PC-3 (cell line): ENCODE measurements around the gene ATP6V1E1.

Experiments used
- EZH2phosphoT487 ChIP-seq: fragments of 300-600 bp; sonication (generic); IDR thresholded peaks from 2 replicates; pipeline ENCODE4 v1.6.1; 2018; ENCODE audit warnings: mild to moderate bottlenecking, antibody characterized with exemption, low read length, borderline replicate concordance
- TF ChIP-seq, protein P1 (sequence below): fragments of 300-600 bp; sonication (generic); conservative IDR thresholded peaks from 2 replicates; pipeline ENCODE4 v1.5.1; 2017; ENCODE audit warnings: antibody characterized with exemption, low read depth, mild to moderate bottlenecking, low read length

DNA sequence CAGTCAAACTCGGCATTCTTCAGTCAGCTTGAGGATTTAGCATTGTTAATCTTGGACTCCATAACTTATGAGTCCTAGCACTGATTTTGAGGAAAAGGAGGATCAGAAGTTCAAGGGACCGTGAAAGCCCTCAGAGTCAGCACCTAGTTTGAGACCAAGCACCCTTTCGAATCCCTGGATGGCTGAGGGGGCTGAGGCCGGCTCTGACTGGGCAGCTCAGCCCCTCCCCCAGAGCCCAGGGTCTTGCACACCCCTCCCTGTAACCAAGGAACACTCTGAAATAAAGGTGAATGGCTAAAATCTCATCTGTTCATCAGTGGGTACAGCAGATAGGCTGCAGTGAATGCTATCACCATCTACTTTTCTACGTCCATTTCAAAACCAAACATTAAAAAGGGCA is 38.0 kb downstream of the ATP6V1E1 start:
- TF ChIP-seq, protein P1, sequence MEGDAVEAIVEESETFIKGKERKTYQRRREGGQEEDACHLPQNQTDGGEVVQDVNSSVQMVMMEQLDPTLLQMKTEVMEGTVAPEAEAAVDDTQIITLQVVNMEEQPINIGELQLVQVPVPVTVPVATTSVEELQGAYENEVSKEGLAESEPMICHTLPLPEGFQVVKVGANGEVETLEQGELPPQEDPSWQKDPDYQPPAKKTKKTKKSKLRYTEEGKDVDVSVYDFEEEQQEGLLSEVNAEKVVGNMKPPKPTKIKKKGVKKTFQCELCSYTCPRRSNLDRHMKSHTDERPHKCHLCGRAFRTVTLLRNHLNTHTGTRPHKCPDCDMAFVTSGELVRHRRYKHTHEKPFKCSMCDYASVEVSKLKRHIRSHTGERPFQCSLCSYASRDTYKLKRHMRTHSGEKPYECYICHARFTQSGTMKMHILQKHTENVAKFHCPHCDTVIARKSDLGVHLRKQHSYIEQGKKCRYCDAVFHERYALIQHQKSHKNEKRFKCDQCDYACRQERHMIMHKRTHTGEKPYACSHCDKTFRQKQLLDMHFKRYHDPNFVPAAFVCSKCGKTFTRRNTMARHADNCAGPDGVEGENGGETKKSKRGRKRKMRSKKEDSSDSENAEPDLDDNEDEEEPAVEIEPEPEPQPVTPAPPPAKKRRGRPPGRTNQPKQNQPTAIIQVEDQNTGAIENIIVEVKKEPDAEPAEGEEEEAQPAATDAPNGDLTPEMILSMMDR: no peak
- TF ChIP-seq EZH2phosphoT487: no peak
